GM18511 (cell line): ENCODE measurements around the gene OSTM1.
"Not testable (repeated sequence)": the region's sequence is repeated elsewhere in the genome, so short reads cannot be mapped to it uniquely, and the experiment has no call there.

Source experiments
- ATAC-seq: cut with Tn5 transposase; IDR thresholded peaks from one replicate; pipeline ENCODE4 v1.9.1; 2021; ENCODE audit warnings: mild to moderate bottlenecking, moderate library complexity; ENCODE audit not compliant: unreplicated experiment

Gene OSTM1

DNA sequence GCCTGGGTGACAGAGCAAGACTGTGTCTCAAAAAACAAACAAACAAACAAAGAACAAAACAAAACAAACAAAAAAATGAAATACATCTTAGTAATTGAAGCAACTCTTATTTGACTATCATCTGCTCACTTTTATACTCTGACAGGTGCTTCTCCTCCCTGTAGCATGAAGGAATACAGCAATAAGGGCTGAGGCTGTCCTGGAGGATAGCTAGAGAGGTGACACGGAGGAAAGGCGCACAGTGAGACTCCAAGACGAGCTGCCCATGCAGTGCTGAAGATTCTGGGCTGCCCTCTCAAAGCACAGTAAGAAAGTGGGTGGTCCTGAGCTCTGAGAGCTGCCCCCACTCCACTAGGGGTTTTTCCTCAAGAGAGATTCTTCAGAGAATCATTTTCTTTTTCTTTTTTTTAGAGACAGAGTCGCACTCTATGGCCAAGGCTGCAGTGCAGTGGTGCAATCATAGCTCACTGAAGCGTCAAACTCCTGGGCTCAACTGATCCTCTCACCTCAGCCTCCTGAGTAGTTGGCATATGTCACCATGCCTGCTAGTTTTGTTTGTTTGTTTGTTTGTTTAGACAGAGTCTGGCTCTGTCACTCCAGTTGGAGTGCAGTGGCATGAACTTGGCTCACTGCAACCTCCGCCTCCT, 50.0 kb downstream of the OSTM1 start:
- no peak for ATAC-seq

DNA sequence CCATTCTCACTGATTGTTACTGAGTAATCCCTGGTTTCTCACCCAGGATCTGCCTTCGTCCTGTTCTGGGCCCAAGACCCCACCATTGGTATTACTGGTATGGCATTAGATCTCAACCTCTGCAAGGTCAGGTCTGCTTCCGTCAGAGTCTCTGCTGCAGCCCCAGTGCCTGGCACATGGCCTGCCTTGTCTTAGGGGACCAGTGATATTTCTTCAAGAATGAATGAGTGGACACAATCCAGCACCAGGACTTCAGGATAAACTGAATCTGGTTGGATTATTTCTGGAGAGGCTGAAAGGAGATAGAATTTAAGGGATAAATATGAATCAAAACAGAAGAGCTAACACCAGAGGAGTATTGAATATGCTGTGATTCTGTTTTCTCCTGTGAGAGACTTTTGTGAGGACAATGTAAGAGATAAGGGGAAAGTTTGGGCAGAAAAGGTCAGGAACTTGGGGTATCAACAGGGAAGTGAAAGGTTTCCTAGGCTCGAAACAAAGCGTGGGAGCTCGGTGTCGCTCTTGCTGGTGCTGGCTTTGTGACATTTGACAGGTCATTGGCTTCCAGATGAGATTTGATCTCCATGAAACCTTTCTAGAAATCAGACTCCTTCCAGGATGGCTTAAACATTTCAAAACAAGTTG, 53.9 kb downstream of the OSTM1 start:
- ATAC-seq, result no peak

DNA sequence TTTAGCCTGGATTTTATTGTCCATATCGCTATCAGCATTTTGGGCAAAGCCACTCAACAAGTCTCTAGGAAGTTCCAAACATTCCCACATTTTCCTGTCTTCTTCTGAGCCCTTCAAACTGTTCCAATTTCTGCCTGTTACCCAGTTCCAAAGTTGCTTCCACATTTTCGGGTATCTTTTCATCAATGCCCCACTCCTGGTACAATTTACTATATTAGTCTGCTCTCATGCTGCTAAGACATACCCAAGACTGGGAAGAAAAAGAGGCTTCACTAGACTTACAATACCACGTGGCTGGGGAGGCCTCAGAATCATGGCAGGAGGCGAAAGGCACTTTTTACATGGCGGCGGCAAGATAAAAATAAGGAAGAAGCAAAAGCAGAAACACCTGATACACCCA, 58.3 kb downstream of the OSTM1 start:
- not testable (repeated sequence) for ATAC-seq

DNA sequence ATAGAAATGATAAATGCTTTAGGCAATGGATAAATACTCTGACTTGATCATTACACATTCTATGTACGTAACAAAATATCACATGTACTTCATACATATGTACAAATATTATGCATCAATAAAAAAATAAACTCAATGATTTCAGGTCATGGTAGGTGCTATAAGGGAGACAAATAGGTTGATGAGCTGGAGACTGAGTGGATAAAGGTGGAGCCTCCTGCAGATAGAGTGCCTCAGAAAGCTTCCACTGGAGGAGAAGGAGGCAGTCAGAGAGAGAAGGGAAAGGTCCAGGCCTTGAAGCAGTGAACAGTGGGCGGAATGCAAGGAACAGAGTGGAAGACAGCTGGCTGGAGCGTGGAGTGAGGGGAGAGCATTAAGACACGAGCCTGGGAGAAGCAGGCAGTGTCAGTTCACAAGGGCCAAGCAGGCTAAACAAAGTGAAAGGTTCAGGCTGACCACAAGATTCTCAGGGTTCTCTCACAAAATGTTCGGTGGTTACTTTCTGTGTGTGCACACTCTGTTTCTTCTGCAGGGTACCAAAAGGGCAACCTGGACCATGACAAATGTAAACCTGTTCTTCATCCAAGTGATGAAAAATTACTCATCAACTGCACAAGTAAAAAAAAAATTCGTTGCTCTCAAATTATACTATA, 60.6 kb downstream of the OSTM1 start:
- no peak for ATAC-seq

DNA sequence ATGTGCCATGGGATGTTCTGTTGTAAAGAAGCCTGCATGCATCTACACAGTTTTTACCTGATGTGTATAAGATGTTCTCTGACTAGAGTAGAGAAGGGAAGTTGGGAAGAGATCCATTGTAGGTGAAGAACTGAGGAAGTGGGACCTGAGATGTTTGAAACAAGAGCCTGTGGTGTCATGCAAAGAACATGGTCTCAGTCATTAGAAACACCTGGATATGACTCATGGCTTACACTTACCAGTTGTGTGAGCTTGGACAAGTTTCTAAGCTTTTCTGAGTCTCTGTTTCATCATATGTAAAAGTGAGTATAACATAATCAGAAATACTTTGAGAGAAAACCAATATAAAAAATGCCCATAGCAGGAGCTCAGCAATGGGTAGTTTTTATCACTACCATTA, 64.6 kb downstream of the OSTM1 start:
- no peak for ATAC-seq

DNA sequence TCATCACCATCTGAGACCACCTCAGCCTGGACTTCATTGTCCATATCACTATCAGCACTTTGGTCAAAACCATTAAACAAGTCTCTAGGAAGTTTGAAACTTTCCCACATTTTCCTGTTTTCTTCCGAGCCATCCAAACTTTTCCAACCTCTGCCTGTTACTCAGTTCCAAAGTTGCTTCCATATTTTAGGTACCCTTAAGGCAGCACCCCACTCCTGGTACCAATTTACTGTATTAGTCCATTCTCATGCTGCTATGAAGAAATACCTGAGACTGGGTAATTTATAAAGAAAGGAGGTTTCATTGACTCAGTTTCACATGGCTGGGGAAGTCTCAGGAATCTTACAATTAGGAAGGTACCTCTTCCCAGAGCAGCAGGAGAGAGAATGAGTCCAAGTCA, 65.3 kb downstream of the OSTM1 start:
- not testable (repeated sequence) for ATAC-seq

DNA sequence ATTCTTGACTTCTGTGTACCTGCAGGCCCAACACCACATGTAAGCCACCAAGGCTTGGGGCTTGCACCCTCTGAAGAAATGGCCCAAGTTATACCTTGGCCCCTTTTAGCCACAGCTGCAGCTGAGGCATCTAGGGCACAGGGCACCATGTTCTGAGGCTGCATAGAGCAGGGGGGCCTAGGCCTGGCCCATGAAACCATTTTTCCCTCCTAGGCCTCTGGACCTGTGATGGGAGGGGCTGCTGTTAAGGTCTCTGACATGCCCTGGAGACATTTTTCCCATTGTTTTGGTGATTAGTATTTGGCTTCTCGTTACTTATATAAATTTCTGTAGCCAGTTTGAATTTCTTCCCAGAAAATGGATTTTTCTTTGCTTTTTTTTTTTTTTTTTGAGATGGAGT, 66.2 kb downstream of the OSTM1 start:
- ATAC-seq, result no peak

DNA sequence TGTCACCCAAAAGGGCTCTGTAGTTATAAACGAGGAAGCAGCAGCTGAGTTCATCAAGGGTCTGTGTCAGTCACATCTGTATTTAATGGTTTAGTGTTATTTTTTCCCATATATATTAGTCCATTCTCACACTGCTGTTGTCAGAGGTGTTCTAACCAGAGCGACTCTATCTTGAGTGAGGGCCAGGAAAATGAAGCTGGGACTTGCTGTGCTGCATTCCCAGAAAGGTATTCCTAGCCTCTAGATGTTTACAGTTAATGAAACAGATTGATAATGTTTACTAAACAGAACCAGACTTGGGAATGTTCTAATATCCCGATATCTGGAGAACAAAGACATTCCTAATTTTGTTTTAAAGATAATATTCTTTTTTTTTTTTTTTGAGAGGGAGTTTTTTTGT, 68.6 kb downstream of the OSTM1 start:
- no peak for ATAC-seq

DNA sequence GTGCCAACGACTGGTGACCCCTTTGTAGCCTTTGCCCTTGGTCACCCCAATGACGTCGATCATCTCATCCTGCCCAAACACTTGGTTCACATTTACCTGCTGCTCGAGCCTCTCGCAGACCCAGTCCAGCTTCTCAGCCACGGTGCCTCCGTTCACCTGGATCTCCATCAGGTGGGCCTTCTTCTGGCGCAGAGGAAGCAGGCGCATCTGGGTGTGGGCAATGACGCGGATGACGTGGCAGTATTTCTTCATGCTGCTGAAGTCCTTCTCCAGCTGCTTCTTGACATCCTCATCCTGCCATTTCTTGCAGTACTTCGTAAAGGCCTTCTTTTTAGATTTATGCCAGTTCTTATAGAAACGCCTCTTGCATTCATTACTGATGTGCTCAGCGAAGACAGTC, 69.7 kb downstream of the OSTM1 start:
- ATAC-seq, result no peak

DNA sequence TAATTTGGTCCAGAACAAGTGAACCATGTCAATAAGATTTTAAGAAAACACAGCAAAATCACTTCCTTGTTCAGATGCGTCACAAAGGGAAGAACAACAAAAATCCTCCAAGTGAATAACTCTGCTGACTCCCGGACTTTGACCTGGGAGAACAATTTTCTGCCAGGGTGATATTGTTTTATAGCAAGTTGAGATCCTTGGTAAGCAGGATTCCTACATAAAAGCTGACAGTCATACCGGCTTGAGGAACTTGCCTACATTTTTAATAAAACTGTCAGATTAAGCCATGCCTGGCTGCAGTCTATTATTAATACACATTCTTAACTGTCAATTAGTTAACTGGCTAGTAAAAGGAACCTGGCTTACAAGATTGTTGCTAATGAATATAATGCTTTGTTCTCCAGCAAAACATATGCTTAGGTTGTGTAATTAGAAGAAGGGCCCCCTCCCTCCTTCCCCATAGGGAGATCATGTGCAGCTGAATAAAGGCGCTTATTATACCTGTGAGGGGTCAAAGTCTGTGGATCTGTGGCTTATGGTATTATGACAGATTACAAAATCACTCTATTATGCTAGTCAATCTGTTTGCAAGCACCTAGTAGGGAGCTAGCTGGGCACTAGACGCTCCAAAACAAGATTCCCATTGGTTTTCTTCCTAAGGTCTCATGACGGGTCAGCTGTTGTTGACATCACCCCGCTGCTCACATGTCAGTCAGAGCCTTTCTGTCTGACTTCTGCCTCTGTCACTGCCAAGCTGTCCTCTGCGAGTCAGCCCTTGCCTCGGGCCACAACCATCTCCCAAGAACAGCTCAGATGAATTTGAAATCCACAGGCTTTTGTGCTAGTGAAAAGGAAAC, 71.9 kb downstream of the OSTM1 start:
- no peak for ATAC-seq

DNA sequence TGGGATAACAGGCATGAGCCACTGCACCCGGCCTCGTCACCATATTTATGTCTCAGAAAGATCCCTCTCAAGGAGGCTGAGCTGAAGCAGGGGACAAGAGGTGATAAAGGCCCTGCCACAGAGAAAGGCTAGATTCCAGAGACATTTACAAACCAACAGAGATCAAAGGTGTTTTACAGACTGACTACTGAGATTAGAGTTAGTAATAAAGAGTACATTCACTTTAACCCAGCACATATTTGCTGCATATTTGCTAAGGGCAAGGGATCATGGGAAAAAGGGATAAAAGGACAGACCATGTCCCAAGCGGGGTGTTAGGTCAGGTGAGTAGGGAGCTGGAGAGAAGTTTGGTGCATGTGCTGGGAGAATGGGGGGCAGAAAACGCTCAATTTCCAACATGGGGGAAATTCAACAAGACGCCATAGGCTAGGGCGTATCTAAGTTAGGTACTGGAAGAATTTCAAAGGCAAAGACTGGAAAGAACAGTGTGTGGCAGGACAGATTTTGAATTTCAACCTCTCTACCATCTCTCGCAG, 72.8 kb downstream of the OSTM1 start:
- no peak for ATAC-seq

DNA sequence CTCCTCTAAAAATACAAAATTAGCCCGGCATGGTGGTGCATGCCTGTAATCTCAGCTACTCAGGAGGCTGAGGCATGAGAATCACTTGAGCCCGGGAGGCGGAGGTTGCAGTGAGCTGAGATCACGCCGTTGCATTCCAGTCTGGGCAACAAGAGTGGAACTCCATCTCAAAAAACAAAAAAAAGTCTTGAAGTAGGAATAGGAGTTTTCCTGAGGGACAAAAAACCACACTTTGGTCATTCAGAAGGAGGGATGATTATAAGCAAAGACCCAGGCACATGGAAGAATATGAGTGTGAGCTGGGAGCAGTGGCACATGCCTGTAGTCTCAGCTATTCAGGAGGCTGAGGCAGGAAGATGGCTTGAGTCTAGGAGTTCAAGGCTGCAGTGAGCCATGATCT, 74.3 kb downstream of the OSTM1 start:
- ATAC-seq, result not testable (repeated sequence)

DNA sequence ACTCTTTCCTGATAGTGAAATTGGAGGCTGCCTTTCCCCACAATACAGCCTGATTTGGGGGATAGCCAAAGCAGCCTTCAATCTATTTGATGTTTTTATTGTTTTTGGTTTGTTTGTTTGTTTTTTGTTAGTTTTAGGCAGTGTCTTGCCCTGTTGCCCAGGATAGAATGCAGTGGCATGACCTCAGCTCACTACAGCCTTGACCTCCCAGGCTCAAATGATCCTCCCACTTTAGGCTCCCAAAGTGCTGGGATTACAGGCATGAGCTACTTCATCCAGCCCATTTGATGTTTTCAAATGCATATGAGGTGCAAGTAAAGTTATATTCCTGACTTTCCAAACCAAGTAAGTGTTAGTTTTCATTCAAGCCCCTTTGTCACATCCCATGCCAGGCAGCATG, 75.2 kb downstream of the OSTM1 start:
- ATAC-seq, result no peak

DNA sequence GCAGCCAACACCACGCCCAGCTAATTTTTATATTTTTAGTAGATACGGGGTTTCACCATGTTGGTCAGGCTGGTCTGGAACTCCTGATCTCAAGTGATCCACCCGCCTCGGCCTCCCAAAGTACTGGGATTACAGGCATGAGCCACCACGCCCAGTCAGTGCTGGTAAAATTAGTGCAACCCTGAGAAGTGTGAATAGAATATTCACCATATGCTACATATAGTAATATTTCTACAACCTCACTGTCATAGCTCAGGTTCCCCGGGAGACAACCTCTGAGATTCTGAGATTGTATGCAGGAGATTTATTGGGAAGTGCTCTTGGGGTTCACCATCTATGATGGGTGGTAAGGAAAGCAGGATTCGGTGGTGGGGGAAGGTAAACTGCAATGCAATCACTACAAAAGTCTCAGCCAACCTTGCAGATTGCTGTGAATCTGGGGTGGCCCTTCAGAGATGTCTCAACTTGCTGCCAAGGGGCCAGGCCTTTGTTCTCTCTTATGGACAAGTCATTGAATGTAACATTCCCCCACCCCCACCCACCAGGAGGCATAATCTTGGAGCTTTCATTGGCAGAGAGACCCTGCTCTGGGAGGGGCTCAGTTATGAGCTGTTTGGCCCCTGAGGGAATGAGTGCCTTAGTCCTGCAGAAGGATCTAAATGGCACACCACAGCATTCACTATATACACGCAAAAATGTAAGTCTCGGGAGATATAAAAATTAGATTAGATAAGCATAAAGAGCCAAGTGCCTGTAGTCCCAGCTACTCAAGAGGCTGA, 82.6 kb downstream of the OSTM1 start:
- no peak for ATAC-seq
